GM15510 (cell line): ENCODE results near the gene LONP1.

Source experiments
- POLR2A ChIP-seq: IDR thresholded peaks from 3 replicates; pipeline ENCODE4 v1.6.1; 2011; ENCODE audit warnings: borderline replicate concordance; ENCODE audit not compliant: insufficient read length; ENCODE audit errors: extremely low read depth

LONP1 gene

DNA sequence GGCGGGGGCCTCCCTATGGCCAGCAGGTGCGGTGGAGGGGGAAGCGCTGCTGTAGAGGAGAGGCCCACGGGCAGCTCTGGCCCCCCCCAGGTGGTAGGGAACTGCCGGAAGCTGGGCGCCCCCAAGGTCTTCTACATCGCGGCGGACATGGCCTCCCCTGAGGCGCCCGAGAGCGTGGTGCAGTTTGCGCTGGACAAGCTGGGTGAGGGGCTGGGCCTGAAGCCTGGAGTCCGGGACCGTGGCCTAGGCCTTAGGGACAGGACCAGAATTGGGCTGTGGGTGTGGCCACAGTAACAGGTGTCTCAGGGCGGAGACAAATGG lies 33.7 kb downstream of the LONP1 start:
- TF ChIP-seq POLR2A, result no peak

DNA sequence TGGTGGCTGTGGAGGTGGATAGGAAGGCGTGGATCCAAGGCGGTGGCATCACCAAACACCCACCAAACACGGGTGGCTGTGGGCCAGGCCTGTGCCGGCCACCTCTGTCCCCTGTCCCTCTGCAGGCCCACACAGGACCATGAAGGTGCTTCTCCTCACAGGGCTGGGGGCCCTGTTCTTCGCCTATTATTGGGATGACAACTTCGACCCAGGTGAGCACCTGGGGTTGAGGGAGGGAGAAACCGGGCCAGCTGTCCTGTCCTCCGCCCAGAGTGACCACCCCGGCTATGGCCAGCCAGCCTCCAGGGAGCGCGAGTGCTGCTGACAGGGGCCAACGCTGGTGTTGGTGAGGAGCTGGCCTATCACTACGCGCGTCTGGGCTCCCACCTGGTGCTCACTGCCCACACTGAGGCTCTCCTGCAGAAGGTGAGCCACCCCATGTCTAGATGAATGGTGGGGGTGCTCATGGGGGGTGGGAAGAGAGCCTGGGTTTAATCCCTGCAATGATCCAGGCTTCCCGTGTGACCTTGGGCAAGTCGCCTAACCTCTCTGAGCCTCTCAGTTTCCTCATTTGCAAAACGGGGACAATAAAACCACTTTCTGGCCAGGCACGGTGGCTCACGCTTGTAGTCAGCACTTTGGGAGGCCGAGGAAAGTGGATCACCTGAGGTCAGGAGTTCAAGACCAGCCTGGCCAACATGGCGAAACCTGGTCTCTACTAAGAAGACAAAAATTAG lies 35.1 kb downstream of the LONP1 start:
- no peak for TF ChIP-seq POLR2A

DNA sequence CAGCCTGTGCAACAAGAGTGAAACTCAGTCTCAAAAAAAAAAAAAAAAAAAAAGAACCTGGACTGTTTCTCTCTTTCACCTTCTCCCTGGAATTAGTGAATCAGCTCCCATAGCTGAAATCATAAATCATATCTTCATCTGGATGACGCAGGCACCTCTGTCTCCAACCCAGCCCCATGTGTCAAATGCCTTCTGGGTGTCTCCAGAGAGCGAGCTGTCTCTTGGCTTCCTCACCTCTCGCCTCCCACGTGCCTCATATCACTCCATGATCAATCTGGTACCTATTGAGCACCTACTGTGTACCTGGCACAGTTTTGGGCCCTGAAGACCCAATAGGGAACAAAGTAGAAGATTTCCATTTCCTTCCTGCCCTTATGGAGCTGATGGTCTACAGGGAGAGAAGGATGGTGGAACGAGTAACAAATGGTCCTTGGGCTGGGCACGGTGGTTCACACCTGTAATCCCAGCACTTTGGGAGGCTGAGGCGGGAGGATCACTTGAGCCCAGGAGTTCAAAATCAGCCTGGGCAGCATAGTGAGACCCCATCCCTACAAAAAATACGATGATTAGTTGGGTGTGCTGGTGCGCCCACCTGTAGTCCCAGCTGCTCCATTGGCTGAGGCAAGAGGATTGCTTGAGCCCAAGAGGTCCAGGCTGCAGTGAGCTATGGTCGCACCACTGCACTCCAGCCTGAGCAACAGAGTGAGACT lies 36.6 kb downstream of the LONP1 start:
- TF ChIP-seq POLR2A, result no peak

DNA sequence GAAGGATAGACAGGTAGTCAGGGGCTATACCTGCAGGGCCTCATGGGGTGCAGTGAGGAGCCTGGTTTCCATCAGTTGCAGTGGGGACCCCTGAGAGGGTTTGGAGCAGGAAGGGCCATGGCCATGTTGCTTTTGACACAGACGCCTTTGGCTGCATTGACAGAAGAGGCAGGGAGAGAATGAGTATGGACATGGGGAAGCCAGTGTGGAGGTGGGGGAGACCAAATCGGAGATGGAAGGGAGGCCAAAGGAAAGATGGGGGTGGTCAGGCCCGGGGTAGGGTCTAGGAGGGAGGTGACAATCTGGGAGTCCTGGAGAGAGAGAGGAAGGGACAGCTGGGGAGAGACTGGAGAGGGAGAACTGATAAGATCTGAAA lies 37.9 kb downstream of the LONP1 start:
- no peak for TF ChIP-seq POLR2A

DNA sequence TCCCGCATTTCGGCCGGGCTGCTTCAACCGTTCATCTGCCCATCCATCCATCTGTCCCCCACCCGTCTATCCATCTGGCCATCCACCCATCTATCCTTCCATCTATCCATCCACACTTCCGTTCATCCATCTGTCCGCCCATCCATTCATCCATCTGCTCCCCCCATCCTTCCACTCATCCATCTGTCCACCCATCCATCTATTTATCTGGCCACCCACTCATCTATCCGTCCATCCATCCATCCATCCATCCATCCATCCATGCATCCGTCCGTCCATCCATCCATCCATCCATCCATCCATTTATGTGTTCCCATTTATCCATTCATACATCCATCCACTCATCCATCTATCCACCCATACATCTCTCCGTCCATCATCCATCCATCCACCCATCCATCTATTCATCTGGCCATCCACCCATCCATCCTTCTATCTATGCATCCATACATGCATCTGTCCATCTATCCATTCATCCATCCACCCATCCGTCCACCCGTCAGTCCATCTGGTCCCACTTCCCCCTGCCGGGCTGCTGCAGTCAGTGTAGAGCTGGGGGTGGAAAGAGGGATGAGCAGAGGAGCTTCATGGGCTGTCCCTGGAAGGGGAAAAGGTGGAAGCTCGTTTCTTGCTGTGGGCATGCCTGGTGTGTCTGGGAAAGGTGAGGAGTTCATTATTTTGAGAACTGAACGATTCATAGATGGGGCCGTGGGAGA lies 38.4 kb downstream of the LONP1 start:
- no peak for TF ChIP-seq POLR2A

DNA sequence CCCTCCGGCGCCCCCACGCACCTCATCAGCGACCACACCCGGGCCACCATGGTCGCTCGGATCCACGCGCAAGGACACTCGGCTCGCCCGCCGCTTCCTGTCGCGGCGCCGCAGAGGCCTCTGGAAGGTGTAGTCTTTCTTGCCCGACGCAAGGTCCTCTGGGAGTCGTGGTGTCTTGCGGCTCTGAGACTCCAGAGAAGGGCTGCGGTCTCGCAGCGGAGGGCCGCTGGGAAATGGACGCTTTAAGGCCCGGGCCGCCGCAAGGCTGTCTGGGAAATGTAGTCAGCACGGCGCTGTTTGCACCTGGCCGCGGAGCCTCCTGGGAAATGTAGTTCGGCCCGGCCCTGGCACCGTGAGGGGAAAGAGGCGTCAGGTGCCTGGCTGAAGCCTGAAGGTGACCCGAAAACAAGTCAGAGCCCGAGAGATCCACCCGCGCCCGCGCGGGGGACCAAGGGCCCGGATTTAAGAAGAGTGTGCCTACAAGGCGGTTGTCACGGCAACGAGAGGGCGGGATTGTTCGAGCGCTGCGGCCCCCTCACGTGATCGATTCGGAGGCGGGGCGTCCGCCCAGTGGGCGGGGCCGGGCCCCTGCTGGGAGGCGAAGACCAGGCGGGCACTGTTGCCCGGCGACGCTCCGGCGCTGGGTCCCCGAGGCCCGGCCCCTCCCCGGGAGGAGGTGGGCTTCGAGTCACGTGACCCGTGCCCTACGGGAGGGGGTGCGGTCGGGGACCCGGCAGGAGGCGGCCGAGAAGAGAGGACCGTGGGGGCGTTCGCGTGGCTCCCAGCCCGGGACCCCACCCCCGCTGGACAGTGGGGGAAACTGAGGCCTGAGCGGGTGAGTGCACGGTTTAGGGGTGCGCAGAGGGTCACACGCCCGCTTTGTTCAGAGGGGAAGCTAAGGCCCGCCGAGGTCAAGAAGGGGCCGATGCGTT lies 39.2 kb downstream of the LONP1 start, which contains the start of the genes HSD11B1L and MICOS13:
TSS of gene HSD11B1L (plus strand) at position 591 of the 932 bp plus-strand sequence. CDS start 3,806 bp downstream, outside the sequence.
TSS of gene MICOS13 (minus strand) at position 80 of the 932 bp plus-strand sequence. CDS start at position 50, 30 bp downstream.
- peak; percentile 79 for TF ChIP-seq POLR2A

DNA sequence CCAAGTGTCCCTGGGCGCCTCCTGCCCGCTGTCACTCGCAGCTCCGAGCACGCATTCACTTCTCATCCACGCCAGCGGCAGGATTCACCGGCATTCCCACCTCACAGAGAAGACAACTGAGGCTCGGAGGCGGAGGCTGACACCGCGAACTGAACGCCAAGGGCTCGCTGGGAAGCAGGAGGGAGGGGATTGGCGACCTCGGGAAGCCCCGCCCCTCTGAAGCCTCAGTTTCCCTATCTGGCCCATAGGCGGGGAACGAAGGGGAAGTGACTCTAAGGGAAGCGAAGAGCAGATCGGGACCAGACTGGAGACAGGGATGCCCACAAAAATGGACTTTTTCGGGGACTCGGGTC lies 39.9 kb downstream of the LONP1 start:
- TF ChIP-seq POLR2A, result no peak

DNA sequence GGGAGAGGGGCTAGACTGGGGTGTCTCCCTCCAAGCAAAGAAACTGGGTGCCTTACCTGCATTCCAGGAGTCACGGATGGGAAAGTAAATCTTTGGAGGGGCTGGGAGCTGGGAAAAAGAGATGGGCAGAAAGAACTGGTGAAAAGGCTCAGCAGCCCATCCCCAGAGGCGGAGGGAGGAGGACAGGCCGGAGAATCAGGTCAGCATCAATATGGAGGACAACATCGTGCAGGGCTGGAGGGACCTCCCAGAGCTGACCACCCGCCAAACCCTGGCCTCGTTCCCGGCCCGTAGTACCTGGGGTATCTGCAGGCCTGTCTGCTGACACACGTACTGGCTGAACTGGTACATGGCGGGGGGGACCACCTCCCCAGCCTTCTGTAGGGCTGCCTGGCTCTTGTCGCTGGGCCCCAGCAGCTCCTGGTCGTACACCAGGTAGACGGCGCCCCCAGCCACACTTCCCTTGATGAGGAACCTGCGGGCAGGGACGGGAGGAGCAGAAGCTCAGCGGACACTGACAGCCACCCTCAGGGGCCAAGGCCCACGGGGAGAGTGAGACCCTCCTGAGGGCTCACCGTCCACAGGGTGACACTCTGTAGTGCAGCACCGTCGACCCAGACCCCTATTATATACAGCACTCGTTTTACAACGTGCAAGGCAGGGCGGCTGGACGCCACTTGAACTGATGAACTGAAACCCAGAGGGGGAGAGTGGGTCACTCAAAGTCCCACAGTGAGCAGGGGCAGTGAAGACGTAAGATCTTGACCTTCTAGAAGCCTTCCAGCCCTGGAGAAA lies 40.5 kb downstream of the LONP1 start:
- no peak for TF ChIP-seq POLR2A

DNA sequence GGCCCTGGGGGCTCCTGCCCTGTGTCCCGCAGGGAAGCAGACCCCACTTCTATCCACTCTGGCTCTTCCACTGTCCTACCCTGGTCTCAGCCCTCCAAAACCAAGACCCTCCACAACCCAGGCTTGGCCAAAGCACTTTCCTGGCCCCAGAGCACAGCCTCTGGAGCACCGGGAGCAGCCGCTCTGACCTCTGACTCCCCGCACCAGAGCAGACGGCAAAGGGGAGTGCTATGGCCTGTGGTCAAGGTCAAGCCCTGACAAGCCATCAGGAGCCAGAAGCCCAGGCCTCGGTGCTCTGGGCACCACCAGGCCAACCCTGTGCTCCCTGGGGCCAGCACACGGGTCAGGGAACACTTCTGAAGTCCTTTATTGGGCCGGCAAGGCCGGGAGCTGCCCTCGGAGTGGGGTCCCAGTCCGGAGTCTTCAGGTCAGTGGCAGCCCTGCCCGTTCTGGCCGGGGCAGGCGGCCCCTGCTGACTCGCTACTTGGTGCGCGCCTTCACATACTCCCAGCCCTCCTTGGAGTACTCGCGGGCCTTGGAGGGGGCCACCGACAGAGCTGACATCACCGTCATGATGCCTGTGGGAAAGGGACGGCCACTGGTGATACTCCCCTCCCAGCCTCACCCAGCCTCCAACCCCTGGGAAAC lies 41.8 kb downstream of the LONP1 start:
- TF ChIP-seq POLR2A, result no peak

DNA sequence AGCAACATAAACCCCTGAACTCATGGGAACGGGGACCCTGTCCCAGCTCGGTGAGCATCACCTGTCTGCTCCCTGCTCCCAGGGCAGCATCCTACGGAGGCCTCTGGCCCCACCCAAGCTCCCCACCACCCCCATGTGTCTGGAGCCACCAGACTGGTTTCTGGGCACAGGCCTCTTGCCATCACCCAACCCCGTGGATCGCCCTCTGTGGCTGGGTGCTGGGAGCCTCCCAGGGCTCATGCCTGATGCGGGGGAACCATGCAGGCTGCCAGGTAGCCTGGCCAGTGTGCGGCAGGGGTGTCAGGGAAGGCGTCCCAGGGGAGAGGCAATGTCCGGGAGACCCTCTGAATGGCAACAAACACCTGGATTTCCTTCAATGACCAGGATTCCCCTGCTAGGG lies 42.4 kb downstream of the LONP1 start:
- peak; percentile 17 for TF ChIP-seq POLR2A

DNA sequence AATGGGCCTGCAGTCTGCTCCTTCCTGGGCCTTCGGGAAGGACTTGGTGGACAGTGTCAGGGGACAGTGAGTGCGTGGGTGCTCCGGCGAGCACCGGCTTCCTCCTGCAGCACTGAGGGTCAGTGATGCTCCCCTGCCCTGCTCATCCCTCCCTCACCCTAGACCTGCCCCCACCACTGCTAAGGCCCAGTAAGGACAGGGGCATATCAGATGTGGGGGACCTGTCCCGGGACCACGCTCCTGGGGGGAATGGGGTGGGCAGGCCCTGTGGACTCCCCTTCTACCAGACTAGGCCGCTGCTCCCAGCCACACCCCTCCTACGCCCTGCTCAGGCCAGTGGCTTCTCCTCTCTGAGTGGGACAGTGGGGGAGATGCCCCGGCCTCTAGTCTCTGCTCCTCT lies 42.8 kb downstream of the LONP1 start:
- no peak for TF ChIP-seq POLR2A

DNA sequence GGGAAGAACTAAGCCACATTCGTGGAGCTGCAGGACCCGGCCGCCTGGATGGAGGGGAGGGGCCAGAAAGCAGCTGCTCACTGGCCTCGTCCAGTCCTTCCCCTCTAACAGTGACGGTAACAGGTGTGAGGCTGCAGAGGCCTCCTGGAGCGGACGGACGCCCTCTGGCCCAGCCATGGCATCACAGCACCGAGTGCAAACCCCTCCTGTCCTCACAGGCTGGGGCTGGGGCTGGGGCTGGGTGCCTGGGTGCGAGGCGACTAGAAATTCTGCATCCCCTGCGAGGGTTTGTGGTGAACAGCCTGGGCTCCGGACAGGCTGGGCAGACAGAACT lies 43.2 kb downstream of the LONP1 start:
- no peak for TF ChIP-seq POLR2A

DNA sequence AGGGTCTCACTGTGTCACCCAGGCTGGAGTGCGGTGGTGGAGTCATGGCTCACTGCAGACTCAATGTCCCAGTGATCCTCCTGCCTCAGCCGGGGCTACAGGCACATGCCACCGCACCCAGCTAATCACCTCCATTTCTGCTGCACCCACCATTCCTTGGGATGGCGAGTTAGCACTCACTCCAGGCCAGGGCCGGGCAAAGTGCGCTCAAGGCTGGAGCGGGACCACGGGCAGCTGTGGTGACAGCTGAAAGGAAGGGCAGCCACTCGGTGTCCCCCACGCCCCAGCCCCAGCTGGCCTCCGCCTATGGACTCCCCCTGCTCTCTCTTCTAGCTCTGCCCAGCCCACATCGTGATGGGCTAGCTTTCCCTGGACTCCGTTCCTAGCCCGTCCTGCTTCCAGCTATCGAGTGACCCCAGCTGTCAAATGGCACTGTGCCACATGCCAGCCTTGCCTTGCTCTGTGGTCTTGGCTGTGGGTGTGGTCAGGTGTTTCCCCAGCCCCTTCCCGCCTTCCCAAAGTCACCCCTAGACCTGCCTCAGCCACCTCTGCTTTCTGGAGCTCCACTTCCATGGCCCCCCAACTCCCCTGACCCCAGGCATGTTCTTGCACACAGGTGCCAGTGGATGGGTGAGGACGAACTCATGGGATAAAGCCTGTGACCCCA lies 43.7 kb downstream of the LONP1 start:
- no peak for TF ChIP-seq POLR2A
